Measurements from ENCODE around the gene ASF1A. TPM values are rescaled to one million over a fixed set of nuclear protein-coding genes. Genes with fewer than 3 reads are reported as not detected.

The ASF1A gene
- total and polyA plus RNA-seq, 9 of the 15 experiments (the other 6 are each of a cell fraction or from before 2014, with no cell fraction given): 31.5 to 45.3 (median 34.8) TPM

- peak; percentile 37 for TF ChIP-seq CTCFL (IDR thresholded peaks at IDR 0.05; ENCODE audit: borderline replicate concordance, insufficient read depth, low read depth, low read length, poor library complexity, severe bottlenecking)
- peak; percentile 35; the same call in 1 of the 2 replicates for TF ChIP-seq NFIC (IDR thresholded peaks at IDR 0.05)
- no peak for TF ChIP-seq NR2C2 (CRISPR knock-in tag; IDR thresholded peaks at IDR 0.05)
- 0 out of 2 replicates have a peak, but pooled peaks have one; percentile 23 for TF ChIP-seq NR2C2 (tag; IDR thresholded peaks at IDR 0.05)
- TF ChIP-seq CLOCK (CRISPR knock-in tag; IDR thresholded peaks at IDR 0.05; ENCODE audit: borderline replicate concordance): no peak
- TF ChIP-seq PBX2 (CRISPR knock-in tag; IDR thresholded peaks at IDR 0.05; ENCODE audit: low read depth): no peak
- TF ChIP-seq PBX2 (tag; conservative IDR thresholded peaks at IDR 0.05; ENCODE audit: low read depth): peak; percentile 73
- TF ChIP-seq CEBPB (tag; IDR thresholded peaks at IDR 0.05): 0 out of 2 replicates have a peak, but pooled peaks have one; percentile 29
- TF ChIP-seq TSHZ1 (CRISPR knock-in tag; IDR thresholded peaks at IDR 0.05): no peak
- no peak for TF ChIP-seq CREB5 (CRISPR knock-in tag; IDR thresholded peaks at IDR 0.05)
- TF ChIP-seq MYC (IDR thresholded peaks at IDR 0.05; ENCODE audit: low read depth, low read length): peak; percentile 63; the same call in 1 of the 2 replicates
- TF ChIP-seq MYC (CRISPR knock-in tag; IDR thresholded peaks at IDR 0.05; ENCODE audit: borderline replicate concordance, low read depth): no peak
- no peak for TF ChIP-seq PML (IDR thresholded peaks at IDR 0.05; ENCODE audit: low read length)
Observed at GRCh38 chr6:118896339-118897136, 2.6 kb downstream of the ASF1A start (continued).
